Neural progenitor cell (in vitro differentiated cells): ENCODE measurements around the gene ELP6.

Experiments
- CTCF ChIP-seq: fragments of 200-600 bp; sonication (generic); IDR thresholded peaks from 2 replicates; pipeline ENCODE4 v1.5.1; 2017; ENCODE audit warnings: antibody characterized with exemption, mild to moderate bottlenecking
- EZH2 ChIP-seq: fragments of 200-600 bp; sonication (generic); IDR thresholded peaks from 2 replicates; pipeline ENCODE4 v1.6.1; 2017; ENCODE audit warnings: antibody characterized with exemption, mild to moderate bottlenecking, moderate library complexity
- EZH2phosphoT487 ChIP-seq: fragments of 200-600 bp; sonication (generic); IDR thresholded peaks from 2 replicates; pipeline ENCODE4 v1.6.1; 2017; ENCODE audit warnings: antibody characterized with exemption

- TF ChIP-seq CTCF (no peak), EZH2 (no peak), EZH2phosphoT487 (no peak)
Observed at GRCh38 chr3:47556351-47556750, 42.8 kb upstream of the ELP6 start.
